Measurements from ENCODE around the gene MRE11. TPM values are rescaled to one million over a fixed set of nuclear protein-coding genes. Genes with fewer than 3 reads are reported as not detected.
A peak's percentile ranks its signal among the peaks of the same experiment; 100 is the strongest.
"Not testable (repeated sequence)": the region's sequence is repeated elsewhere in the genome, so short reads cannot be mapped to it uniquely, and the experiment has no call there.

The MRE11 gene
- polyA plus RNA-seq, 1 donor from 2014 or later = 15.5 TPM

- no peak overlapping the region for H3K4me3 Mint-ChIP-seq
- peaks cover 7 to 10% (median 9%) of the 10 kb centered on the region in 3 donors for H3K4me1 Mint-ChIP-seq
- H3K9me3 Mint-ChIP-seq = peaks cover 0 to 6% (median 0%) of the 10 kb centered on the region in 3 donors
- H3K27ac Mint-ChIP-seq = no peak overlapping the region
- H3K36me3 Mint-ChIP-seq = peaks cover 31% of the 10 kb centered on the region
- H3K27me3 Mint-ChIP-seq = no peaks in the 10 kb centered on the region
Observed at GRCh38 chr11:94423507-94423906, 70.1 kb downstream of the MRE11 start.

GRCh38 chr11:94418123-94418765 lies 75.4 kb downstream of the MRE11 start:
- peaks cover 18% of the 10 kb centered on the region for H3K36me3 Mint-ChIP-seq
- no peaks in the 10 kb centered on the region for H3K4me1 Mint-ChIP-seq
- H3K9me3 Mint-ChIP-seq = no peaks in the 10 kb centered on the region
- H3K4me3 Mint-ChIP-seq = no peak overlapping the region
- no peak overlapping the region for H3K27ac Mint-ChIP-seq
- no peaks in the 10 kb centered on the region for H3K27me3 Mint-ChIP-seq

GRCh38 chr11:94417386-94417987 lies 76.2 kb downstream of the MRE11 start:
- H3K27ac Mint-ChIP-seq = no peak overlapping the region
- no peaks in the 10 kb centered on the region for H3K4me1 Mint-ChIP-seq
- no peaks in the 10 kb centered on the region for H3K27me3 Mint-ChIP-seq
- peaks cover 21% of the 10 kb centered on the region for H3K36me3 Mint-ChIP-seq
- H3K9me3 Mint-ChIP-seq = no peaks in the 10 kb centered on the region
- no peak overlapping the region for H3K4me3 Mint-ChIP-seq

- Mint-ChIP-seq H3K27ac (no peak overlapping the region), H3K9me3 (peaks cover 8 to 25% (median 14%) of the 10 kb centered on the region in 3 donors), H3K27me3 (peaks cover 15% of the 10 kb centered on the region), H3K4me1 (peaks cover 0 to 7% (median 4%) of the 10 kb centered on the region in 3 donors), H3K4me3 (no peak overlapping the region), H3K36me3 (peaks cover 11% of the 10 kb centered on the region)
Observed at GRCh38 chr11:94405062-94405833, 88.4 kb downstream of the MRE11 start.

GRCh38 chr11:94402355-94402754 lies 91.3 kb downstream of the MRE11 start:
- Mint-ChIP-seq H3K27me3 (peaks cover 31% of the 10 kb centered on the region), H3K9me3 (peaks cover 1 to 4% (median 1%) of the 10 kb centered on the region in 3 donors), H3K27ac (no peak overlapping the region), H3K4me3 (peak overlapping the region in 1 of 4 donors; percentile 80), H3K4me1 (peaks cover 0 to 7% (median 4%) of the 10 kb centered on the region in 3 donors), H3K36me3 (peaks cover 2% of the 10 kb centered on the region)

- Mint-ChIP-seq H3K4me3 (no peak overlapping the region), H3K9me3 (peaks cover 0 to 4% (median 1%) of the 10 kb centered on the region in 3 donors), H3K4me1 (peaks cover 0 to 7% (median 4%) of the 10 kb centered on the region in 3 donors), H3K27me3 (peaks cover 31% of the 10 kb centered on the region), H3K27ac (no peak overlapping the region), H3K36me3 (peaks cover 2% of the 10 kb centered on the region)
Observed at GRCh38 chr11:94401773-94402265, 91.8 kb downstream of the MRE11 start.

GRCh38 chr11:94400839-94401772 lies 92.5 kb downstream of the MRE11 start, which contains the start of gene GPR83:
TSS of gene GPR83 (minus strand) at chr11:94401419. CDS start at chr11:94401247, 172 bp downstream.
- Mint-ChIP-seq H3K36me3 (peaks cover 2% of the 10 kb centered on the region), H3K4me3 (peak within 1 kb of the TSS in 1 of 4 donors; percentile 86), H3K9me3 (peaks cover 0 to 4% (median 1%) of the 10 kb centered on the region in 3 donors), H3K4me1 (peaks cover 0 to 7% (median 4%) of the 10 kb centered on the region in 3 donors), H3K27ac (no peak within 1 kb of the TSS), H3K27me3 (peaks cover 31% of the 10 kb centered on the region)

GRCh38 chr11:94400457-94400838 lies 93.2 kb downstream of the MRE11 start:
- peaks cover 31% of the 10 kb centered on the region for H3K27me3 Mint-ChIP-seq
- H3K9me3 Mint-ChIP-seq = peaks cover 0 to 4% (median 0%) of the 10 kb centered on the region in 3 donors
- H3K4me3 Mint-ChIP-seq = no peak overlapping the region
- H3K36me3 Mint-ChIP-seq = peaks cover 2% of the 10 kb centered on the region
- peaks cover 0 to 7% (median 4%) of the 10 kb centered on the region in 3 donors for H3K4me1 Mint-ChIP-seq
- no peak overlapping the region for H3K27ac Mint-ChIP-seq

- peaks cover 31% of the 10 kb centered on the region for H3K27me3 Mint-ChIP-seq
- H3K9me3 Mint-ChIP-seq = peaks cover 0 to 4% (median 0%) of the 10 kb centered on the region in 3 donors
- H3K4me3 Mint-ChIP-seq = no peak overlapping the region
- H3K4me1 Mint-ChIP-seq = peaks cover 0 to 7% (median 4%) of the 10 kb centered on the region in 3 donors
- H3K27ac Mint-ChIP-seq = no peak overlapping the region
- peaks cover 2% of the 10 kb centered on the region for H3K36me3 Mint-ChIP-seq
Observed at GRCh38 chr11:94400050-94400449, 93.6 kb downstream of the MRE11 start.

GRCh38 chr11:94398101-94398500 lies 95.5 kb downstream of the MRE11 start:
- no peak overlapping the region for H3K4me3 Mint-ChIP-seq
- peaks cover 0 to 7% (median 4%) of the 10 kb centered on the region in 3 donors for H3K4me1 Mint-ChIP-seq
- peaks cover 31% of the 10 kb centered on the region for H3K27me3 Mint-ChIP-seq
- H3K36me3 Mint-ChIP-seq = peaks cover 2% of the 10 kb centered on the region
- H3K9me3 Mint-ChIP-seq = peaks cover 0 to 4% (median 0%) of the 10 kb centered on the region in 3 donors
- peak overlapping the region in 1 of 3 donors; percentile 6 for H3K27ac Mint-ChIP-seq

GRCh38 chr11:94396282-94396681 lies 97.4 kb downstream of the MRE11 start:
- Mint-ChIP-seq H3K27me3 (peaks cover 23% of the 10 kb centered on the region), H3K4me3 (no peak overlapping the region), H3K27ac (no peak overlapping the region), H3K36me3 (peaks cover 6% of the 10 kb centered on the region), H3K9me3 (peaks cover 0 to 5% (median 4%) of the 10 kb centered on the region in 3 donors), H3K4me1 (peaks cover 0 to 7% (median 4%) of the 10 kb centered on the region in 3 donors)

- H3K9me3 Mint-ChIP-seq, H3K27me3 Mint-ChIP-seq, H3K27ac Mint-ChIP-seq, H3K4me3 Mint-ChIP-seq, H3K36me3 Mint-ChIP-seq, H3K4me1 Mint-ChIP-seq: not testable (repeated sequence)
Observed at GRCh38 chr11:94391937-94392336, 101.7 kb downstream of the MRE11 start.

GRCh38 chr11:94379613-94380012 lies 114.0 kb downstream of the MRE11 start:
- Mint-ChIP-seq H3K9me3 (peaks cover 0 to 2% (median 0%) of the 10 kb centered on the region in 3 donors), H3K4me3 (no peak overlapping the region), H3K4me1 (peaks cover 0 to 2% (median 0%) of the 10 kb centered on the region in 3 donors), H3K27ac (peak overlapping the region in 1 of 3 donors; percentile 20), H3K27me3 (peaks cover 7% of the 10 kb centered on the region), H3K36me3 (no peaks in the 10 kb centered on the region)

GRCh38 chr11:94376841-94377240 lies 116.8 kb downstream of the MRE11 start:
- peaks cover 1% of the 10 kb centered on the region for H3K27me3 Mint-ChIP-seq
- peaks cover 0 to 1% (median 0%) of the 10 kb centered on the region in 3 donors for H3K9me3 Mint-ChIP-seq
- H3K4me3 Mint-ChIP-seq = no peak overlapping the region

More at GRCh38 chr11:94376841-94377240, 116.8 kb downstream of the MRE11 start:
- no peaks in the 10 kb centered on the region for H3K4me1 Mint-ChIP-seq
- H3K27ac Mint-ChIP-seq = no peak overlapping the region
- H3K36me3 Mint-ChIP-seq = no peaks in the 10 kb centered on the region
